K562 (cell line): ENCODE data around the gene GRIA3. TPM values are rescaled to one million over a fixed set of nuclear protein-coding genes. Genes with fewer than 3 reads are reported as not detected.

Source experiments
- ATAC-seq: fragments of 200-7000 bp; cut with Tn5 transposase; 3 replicates; pipeline ENCODE4 v1.9.1; 2020; ENCODE audit warnings: moderate library complexity
- BruUV-seq: library from RNA; stranded (reverse); fragments of 400-500 nt; replicated peaks from 2 replicates; lab custom pipeline; 2021; lab: Mats Ljungman, UMichigan
- CTCF ChIA-PET: fragments of 300-600 bp; formaldehyde crosslinking; extraction: SDS; loops from one replicate; lab custom pipeline; 2021; ENCODE audit warnings: low intra/inter-chr PET ratio; lab: Yijun Ruan, JAX
- POLR2A ChIA-PET: fragments of 300-600, 350-650 bp; sonication (Branson Sonifier 250); formaldehyde crosslinking; extraction: SDS; loops from one replicate; lab custom pipeline; 2021; ENCODE audit warnings: antibody characterized with exemption, inconsistent platforms; lab: Yijun Ruan, JAX
- DNase-seq, 4 experiments: peaks; one replicate each; pipeline versions ENCODE4 v3.0.0 to v3.0.0-alpha.2; 2011 to 2018; ENCODE audit warnings: low spot score in 3 of 4, mixed read lengths in 3 of 4; ENCODE audit errors: extremely low read depth in 1 of 4
- FAIRE-seq: peaks from 2 replicates; lab custom pipeline; 2011; peaks lifted over from hg19 to GRCh38; lab: Jason Lieb, UNC
- H2AFZ ChIP-seq: 2 replicates; pipeline ENCODE4 v1.6.0; 2011; ENCODE audit warnings: low read depth, low read length, control low read depth, inconsistent platforms
- H3K27ac ChIP-seq: fragments of 200-600 bp; 3 replicates; pipeline ENCODE4 v1.8.0; 2011; ENCODE audit warnings: low read depth, mild to moderate bottlenecking, control low read depth, inconsistent platforms, low read length, moderate library complexity, mixed read lengths; ENCODE audit errors: extremely low read depth
- H3K27me3 ChIP-seq, 2 experiments: fragments of 300-600 bp in 1 of 2; 2 replicates in 1 of 2; 3 replicates in 1 of 2; pipeline versions ENCODE4 v1.6.0 to v1.8.0; 2011; ENCODE audit warnings: inconsistent platforms in 2 of 2, low read length in 2 of 2, mild to moderate bottlenecking in 1 of 2, mixed read lengths in 1 of 2, moderate library complexity in 1 of 2; ENCODE audit not compliant: control insufficient read depth in 2 of 2, insufficient read depth in 2 of 2
- H3K36me3 ChIP-seq: fragments of 300-600 bp; 3 replicates; pipeline ENCODE4 v1.8.0; 2011; ENCODE audit warnings: mild to moderate bottlenecking, low read length, inconsistent platforms; ENCODE audit not compliant: control insufficient read depth, insufficient read depth
- H3K4me1 ChIP-seq, 2 experiments: fragments of 200-600 bp in 1 of 2; replicated peaks in 1 of 2; 2 replicates in 1 of 2; 3 replicates in 1 of 2; pipeline versions ENCODE4 v1.5.1 to v1.8.0; 2011; ENCODE audit warnings: inconsistent platforms in 2 of 2, low read length in 2 of 2, mild to moderate bottlenecking in 1 of 2, mixed read lengths in 1 of 2, moderate library complexity in 1 of 2; ENCODE audit not compliant: control insufficient read depth in 2 of 2, insufficient read depth in 2 of 2
- H3K4me2 ChIP-seq: 2 replicates; pipeline ENCODE4 v1.6.1; 2011; ENCODE audit warnings: low read length, control low read depth, inconsistent platforms, mixed read lengths; ENCODE audit not compliant: insufficient read depth
- H3K4me3 ChIP-seq: fragments of 200-600 bp; sonication (generic), shearing (Covaris generic); 2 replicates; pipeline ENCODE4 v1.5.1; 2016; ENCODE audit warnings: control low read depth, inconsistent platforms
- H3K79me2 ChIP-seq: fragments of 200-600 bp; 3 replicates; pipeline ENCODE4 v1.8.0; 2011; ENCODE audit warnings: low read length, inconsistent platforms; ENCODE audit not compliant: control insufficient read depth, insufficient read depth
- H3K9ac ChIP-seq, 2 experiments: 2 replicates each; pipeline versions ENCODE4 v1.6.0 to v1.6.1; 2011; ENCODE audit warnings: low read depth in 2 of 2, low read length in 2 of 2, control low read depth in 1 of 2, inconsistent platforms in 1 of 2, mild to moderate bottlenecking in 1 of 2, mixed read lengths in 1 of 2; ENCODE audit not compliant: insufficient read depth in 1 of 2
- H3K9me1 ChIP-seq: one replicate; pipeline ENCODE4 v1.6.0; 2011; ENCODE audit warnings: inconsistent platforms, mild to moderate bottlenecking, low read length, moderate library complexity; ENCODE audit not compliant: control insufficient read depth, insufficient read depth
- H3K9me3 ChIP-seq: replicated peaks from 2 replicates; pipeline ENCODE4 v1.5.1; 2011; ENCODE audit warnings: low read depth, low read length, inconsistent platforms; ENCODE audit not compliant: control insufficient read depth, insufficient read depth
- H4K20me1 ChIP-seq: replicated peaks from 2 replicates; pipeline ENCODE4 v1.6.1; 2011; ENCODE audit warnings: low read length, inconsistent platforms, mixed read lengths; ENCODE audit not compliant: control insufficient read depth, insufficient read depth
- CBFA2T2 ChIP-seq: fragments of 450-650 bp; conservative IDR thresholded peaks from 2 replicates; pipeline ENCODE4 v1.6.1; 2017; ENCODE audit warnings: mild to moderate bottlenecking
- CBFB ChIP-seq: sonication (generic); formaldehyde crosslinking; IDR thresholded peaks from 2 replicates; pipeline ENCODE4 v1.4.0; 2020; ENCODE audit warnings: mild to moderate bottlenecking, missing genetic modification reagents
- DNMT1 ChIP-seq: fragments of 450-650 bp; IDR thresholded peaks from 2 replicates; pipeline ENCODE4 v1.6.1; 2016; ENCODE audit warnings: antibody characterized with exemption, mild to moderate bottlenecking
- FOXP1 ChIP-seq: sonication (generic); formaldehyde crosslinking; IDR thresholded peaks from 2 replicates; pipeline ENCODE4 v1.8.0; 2022; ENCODE audit warnings: mild to moderate bottlenecking, missing genetic modification reagents
- NCOA4 ChIP-seq: fragments of 450-650 bp; IDR thresholded peaks from 2 replicates; pipeline ENCODE4 v1.6.1; 2018; ENCODE audit warnings: mild to moderate bottlenecking; ENCODE audit not compliant: partially characterized antibody
- SREBF2 ChIP-seq: sonication (generic); formaldehyde crosslinking; IDR thresholded peaks from 2 replicates; pipeline ENCODE4 v1.4.0; 2020; ENCODE audit warnings: mild to moderate bottlenecking, missing genetic modification reagents
- SRSF7 ChIP-seq: fragments of 200-400 bp; formaldehyde crosslinking; optimal IDR thresholded peaks from 2 replicates; pipeline ENCODE3; 2017; ENCODE audit warnings: mild to moderate bottlenecking, low read depth, low read length
- TCF3 ChIP-seq: sonication (generic); formaldehyde crosslinking; IDR thresholded peaks from 2 replicates; pipeline ENCODE4 v1.4.0; 2020; ENCODE audit warnings: mild to moderate bottlenecking, missing genetic modification reagents
- ZFPM2 ChIP-seq: fragments of 250-450 bp; sonication (Bioruptor Pico); IDR thresholded peaks from 2 replicates; pipeline ENCODE4 v1.5.1; 2022; ENCODE audit warnings: mild to moderate bottlenecking
- ZNF609 ChIP-seq: sonication (generic); formaldehyde crosslinking; IDR thresholded peaks from 2 replicates; pipeline ENCODE4 v1.8.1; 2023; ENCODE audit warnings: missing genetic modification reagents, mild to moderate bottlenecking, borderline replicate concordance
- WGBS: fragments of 100-300 bp; shearing (Covaris generic); methylation state at CpG from one replicate; pipeline ENCODE4 v1.1.6; 2016; ENCODE audit warnings: low coverage, mixed read lengths; ENCODE audit not compliant: insufficient coverage; ENCODE audit errors: missing lambda C conversion rate; 5-methylcytosine and 5-hydroxymethylcytosine counted together
- in situ Hi-C: fragments of 300-500 bp; cut with MboI; formaldehyde crosslinking; loops from 4 replicates; pipeline ENCODE4 v1.15.0; 2018; ENCODE audit warnings: inconsistent platforms, mixed read lengths
- intact Hi-C: fragments of 100-400 bp; cut with micrococcal nuclease; formaldehyde crosslinking; loops from 2 replicates; pipeline ENCODE4 v1.14.2; 2022
- polyA plus RNA-seq, 8 experiments: library from polyadenylated mRNA; depleted of rRNA in 4 of 8; stranded (reverse) in 5 of 8; unstranded in 3 of 8; fragments of >200 nt; fragmentation: Nextera tagmentation in 2 of 8; fragmentation: Illumina TruSeq in 1 of 8; extraction: Ambion mirVana in 2 of 8; extraction: Trizol in 1 of 8; gene quantifications; 2 replicates each; pipeline versions ENCODE4 v1.2.1 to v1.2.3, GENCODE V29; 2011 to 2014; ENCODE audit warnings: inconsistent platforms in 1 of 8, missing spikeins in 1 of 8
- total RNA-seq, 7 experiments: library from RNA; depleted of rRNA in 6 of 7; stranded (reverse); fragments of >200 nt in 6 of 7; fragmentation: Illumina TruSeq in 2 of 7; extraction: Trizol in 2 of 7; gene quantifications; 2 replicates each; pipeline versions ENCODE4 v1.2.1 to v1.2.3, GENCODE V29; 2011 to 2021; ENCODE audit warnings: low replicate concordance in 1 of 7
- TF ChIP-seq, protein P1 (sequence below), 2 experiments: IDR thresholded peaks; 2 replicates each; pipeline ENCODE4 v1.6.1; 2012; ENCODE audit warnings: improper control_type of control experiment in 2 of 2, low read depth in 2 of 2, low read length in 2 of 2, borderline replicate concordance in 1 of 2
- TF ChIP-seq, protein P2 (sequence below), 2 experiments: fragments of 450-650 bp; IDR thresholded peaks; 2 replicates each; pipeline ENCODE4 v1.6.1; 2018; ENCODE audit warnings: mild to moderate bottlenecking in 2 of 2, low read depth in 1 of 2; ENCODE audit not compliant: partially characterized antibody in 2 of 2

GRIA3 gene
- total and polyA plus RNA-seq, 9 of the 15 experiments (the other 6 are each of a cell fraction or from before 2014, with no cell fraction given) = 0.10 TPM; not detected in 8

GRCh38 chrX:123189338-123189737 is 5.3 kb downstream of the GRIA3 start:
- Histone ChIP-seq H3K4me2 (no peak overlapping the region), H3K4me1 (peaks cover 0 to 7% of the 10 kb centered on the region in 2 experiments; a peak in 2 of 5 replicates), H3K9me1 (no peaks in the 10 kb centered on the region), H3K27ac (no peak overlapping the region), H3K36me3 (no peaks in the 10 kb centered on the region), H3K79me2 (no peaks in the 10 kb centered on the region), H4K20me1 (no peaks in the 10 kb centered on the region), H3K27me3 (peaks cover 2 to 15% of the 10 kb centered on the region in 2 experiments; a peak in 3 of 5 replicates), H3K9ac (no peak overlapping the region), H3K4me3 (no peak overlapping the region), H2AFZ (no peak overlapping the region), H3K9me3 (no peaks in the 10 kb centered on the region)
- WGBS = 3% methylated on average over 8 of the region's 8 CpGs
- CTCF ChIA-PET = no interaction called here
- BruUV-seq = no TSS peak
- no peak for ATAC-seq
- in situ Hi-C loops (no loop called here), intact Hi-C loops (no loop called here)
- POLR2A ChIA-PET = no interaction called here
- FAIRE-seq = no peak
- no peak for DNase-seq
- TF ChIP-seq ZNF609 (CRISPR knock-in tag) = no peak
- TF ChIP-seq TCF3 (CRISPR knock-in tag) = no peak
- TF ChIP-seq, protein P1, sequence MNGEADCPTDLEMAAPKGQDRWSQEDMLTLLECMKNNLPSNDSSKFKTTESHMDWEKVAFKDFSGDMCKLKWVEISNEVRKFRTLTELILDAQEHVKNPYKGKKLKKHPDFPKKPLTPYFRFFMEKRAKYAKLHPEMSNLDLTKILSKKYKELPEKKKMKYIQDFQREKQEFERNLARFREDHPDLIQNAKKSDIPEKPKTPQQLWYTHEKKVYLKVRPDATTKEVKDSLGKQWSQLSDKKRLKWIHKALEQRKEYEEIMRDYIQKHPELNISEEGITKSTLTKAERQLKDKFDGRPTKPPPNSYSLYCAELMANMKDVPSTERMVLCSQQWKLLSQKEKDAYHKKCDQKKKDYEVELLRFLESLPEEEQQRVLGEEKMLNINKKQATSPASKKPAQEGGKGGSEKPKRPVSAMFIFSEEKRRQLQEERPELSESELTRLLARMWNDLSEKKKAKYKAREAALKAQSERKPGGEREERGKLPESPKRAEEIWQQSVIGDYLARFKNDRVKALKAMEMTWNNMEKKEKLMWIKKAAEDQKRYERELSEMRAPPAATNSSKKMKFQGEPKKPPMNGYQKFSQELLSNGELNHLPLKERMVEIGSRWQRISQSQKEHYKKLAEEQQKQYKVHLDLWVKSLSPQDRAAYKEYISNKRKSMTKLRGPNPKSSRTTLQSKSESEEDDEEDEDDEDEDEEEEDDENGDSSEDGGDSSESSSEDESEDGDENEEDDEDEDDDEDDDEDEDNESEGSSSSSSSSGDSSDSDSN (IDR thresholded peaks at IDR 0.05; ENCODE audit: borderline replicate concordance in 1 of 2, low read depth in 2 of 2, low read length in 2 of 2) = no peak
- no peak for TF ChIP-seq CBFB
- no peak for TF ChIP-seq NCOA4
- TF ChIP-seq, protein P2, sequence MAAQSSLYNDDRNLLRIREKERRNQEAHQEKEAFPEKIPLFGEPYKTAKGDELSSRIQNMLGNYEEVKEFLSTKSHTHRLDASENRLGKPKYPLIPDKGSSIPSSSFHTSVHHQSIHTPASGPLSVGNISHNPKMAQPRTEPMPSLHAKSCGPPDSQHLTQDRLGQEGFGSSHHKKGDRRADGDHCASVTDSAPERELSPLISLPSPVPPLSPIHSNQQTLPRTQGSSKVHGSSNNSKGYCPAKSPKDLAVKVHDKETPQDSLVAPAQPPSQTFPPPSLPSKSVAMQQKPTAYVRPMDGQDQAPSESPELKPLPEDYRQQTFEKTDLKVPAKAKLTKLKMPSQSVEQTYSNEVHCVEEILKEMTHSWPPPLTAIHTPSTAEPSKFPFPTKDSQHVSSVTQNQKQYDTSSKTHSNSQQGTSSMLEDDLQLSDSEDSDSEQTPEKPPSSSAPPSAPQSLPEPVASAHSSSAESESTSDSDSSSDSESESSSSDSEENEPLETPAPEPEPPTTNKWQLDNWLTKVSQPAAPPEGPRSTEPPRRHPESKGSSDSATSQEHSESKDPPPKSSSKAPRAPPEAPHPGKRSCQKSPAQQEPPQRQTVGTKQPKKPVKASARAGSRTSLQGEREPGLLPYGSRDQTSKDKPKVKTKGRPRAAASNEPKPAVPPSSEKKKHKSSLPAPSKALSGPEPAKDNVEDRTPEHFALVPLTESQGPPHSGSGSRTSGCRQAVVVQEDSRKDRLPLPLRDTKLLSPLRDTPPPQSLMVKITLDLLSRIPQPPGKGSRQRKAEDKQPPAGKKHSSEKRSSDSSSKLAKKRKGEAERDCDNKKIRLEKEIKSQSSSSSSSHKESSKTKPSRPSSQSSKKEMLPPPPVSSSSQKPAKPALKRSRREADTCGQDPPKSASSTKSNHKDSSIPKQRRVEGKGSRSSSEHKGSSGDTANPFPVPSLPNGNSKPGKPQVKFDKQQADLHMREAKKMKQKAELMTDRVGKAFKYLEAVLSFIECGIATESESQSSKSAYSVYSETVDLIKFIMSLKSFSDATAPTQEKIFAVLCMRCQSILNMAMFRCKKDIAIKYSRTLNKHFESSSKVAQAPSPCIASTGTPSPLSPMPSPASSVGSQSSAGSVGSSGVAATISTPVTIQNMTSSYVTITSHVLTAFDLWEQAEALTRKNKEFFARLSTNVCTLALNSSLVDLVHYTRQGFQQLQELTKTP (IDR thresholded peaks at IDR 0.05; ENCODE audit: low read depth in 1 of 2, partially characterized antibody in 2 of 2) = no peak
- TF ChIP-seq ZFPM2 (CRISPR knock-in tag) = no peak
- no peak for TF ChIP-seq CBFA2T2
- TF ChIP-seq DNMT1 = no peak
- TF ChIP-seq SREBF2 = no peak
- no peak for TF ChIP-seq SRSF7
- TF ChIP-seq FOXP1 (CRISPR knock-in tag) = no peak
